Loucy (cell line): ENCODE data around the gene TTC21A.

ENCODE experiments used
- H2AFZ ChIP-seq: fragments of 200-600 bp; sonication (generic); 2 replicates; pipeline ENCODE4 v1.6.0; 2016; ENCODE audit warnings: antibody characterized with exemption, mild to moderate bottlenecking, low read length, moderate library complexity
- H3F3A ChIP-seq: fragments of 200-600 bp; 2 replicates; pipeline ENCODE4 v1.6.0; 2016; ENCODE audit warnings: antibody characterized with exemption, low read depth, mild to moderate bottlenecking
- H3K27me3 ChIP-seq: fragments of 200-600 bp; sonication (generic); 2 replicates; pipeline ENCODE4 v1.6.1; 2014; ENCODE audit warnings: low read length, mild to moderate bottlenecking; ENCODE audit not compliant: insufficient read depth, poor library complexity, severe bottlenecking
- H3K36me3 ChIP-seq: fragments of 200-600 bp; sonication (generic); 2 replicates; pipeline ENCODE4 v1.6.1; 2016; ENCODE audit warnings: low read length; ENCODE audit not compliant: insufficient read depth
- H3K4me1 ChIP-seq: fragments of 200-600 bp; sonication (generic); 2 replicates; pipeline ENCODE4 v1.5.1; 2014; ENCODE audit warnings: low read length, mild to moderate bottlenecking; ENCODE audit not compliant: insufficient read depth, poor library complexity, severe bottlenecking
- H3K4me2 ChIP-seq: fragments of 200-600 bp; sonication (generic); 2 replicates; pipeline ENCODE4 v1.6.0; 2014; ENCODE audit warnings: antibody characterized with exemption, low read length, low read depth, mild to moderate bottlenecking; ENCODE audit not compliant: poor library complexity, severe bottlenecking
- H3K4me3 ChIP-seq: fragments of 200-600 bp; sonication (generic); 2 replicates; pipeline ENCODE4 v1.5.1; 2014; ENCODE audit warnings: low read length, mild to moderate bottlenecking, mixed read lengths; ENCODE audit not compliant: poor library complexity, severe bottlenecking
- H3K79me2 ChIP-seq: fragments of 200-600 bp; sonication (generic); 2 replicates; pipeline ENCODE4 v1.6.1; 2014; ENCODE audit warnings: low read length; ENCODE audit not compliant: insufficient read depth
- H3K9ac ChIP-seq: fragments of 200-600 bp; sonication (generic); 2 replicates; pipeline ENCODE4 v1.6.0; 2014; ENCODE audit warnings: mild to moderate bottlenecking, low read depth, low read length, moderate library complexity; ENCODE audit not compliant: poor library complexity, severe bottlenecking
- H3K9me2 ChIP-seq: fragments of 200-600 bp; sonication (generic); replicated peaks from 2 replicates; pipeline ENCODE4 v1.6.1; 2016; ENCODE audit warnings: low read depth, low read length, mixed read lengths
- H3K9me3 ChIP-seq: fragments of 200-600 bp; sonication (generic); 2 replicates; pipeline ENCODE4 v1.6.1; 2014; ENCODE audit warnings: mild to moderate bottlenecking, antibody characterized with exemption, low read length, low read depth; ENCODE audit not compliant: insufficient read depth
- H4K20me1 ChIP-seq: fragments of 200-600 bp; sonication (generic); 2 replicates; pipeline ENCODE4 v1.6.0; 2014; ENCODE audit warnings: antibody characterized with exemption, low read length, mild to moderate bottlenecking; ENCODE audit not compliant: insufficient read depth, poor library complexity, severe bottlenecking
- EZH2phosphoT487 ChIP-seq: fragments of 200-600 bp; IDR thresholded peaks from 2 replicates; pipeline ENCODE4 v1.6.1; 2018; ENCODE audit warnings: antibody characterized with exemption, mild to moderate bottlenecking, moderate library complexity, borderline replicate concordance
- TF ChIP-seq, protein P1 (sequence below): fragments of 200-600 bp; sonication (generic); conservative IDR thresholded peaks from 2 replicates; pipeline ENCODE4 v1.5.1; 2014; ENCODE audit warnings: mild to moderate bottlenecking, antibody characterized with exemption, low read length

TTC21A gene

GRCh38 chr3:39144095-39144747, 36.7 kb downstream of the TTC21A start:
- peaks cover 55% of the 10 kb centered on the region; the same call in 1 of the 2 replicates for H3K36me3 ChIP-seq
- H3K27me3 ChIP-seq: no peaks in the 10 kb centered on the region
- H2AFZ ChIP-seq: no peak overlapping the region
- no peak overlapping the region for H3K4me2 ChIP-seq
- H3F3A ChIP-seq: no peaks in the 10 kb centered on the region
- H4K20me1 ChIP-seq: no peaks in the 10 kb centered on the region
- H3K4me1 ChIP-seq: peaks cover 55% of the 10 kb centered on the region
- H3K4me3 ChIP-seq: no peak overlapping the region
- H3K9me3 ChIP-seq: no peaks in the 10 kb centered on the region
- TF ChIP-seq, protein P1, sequence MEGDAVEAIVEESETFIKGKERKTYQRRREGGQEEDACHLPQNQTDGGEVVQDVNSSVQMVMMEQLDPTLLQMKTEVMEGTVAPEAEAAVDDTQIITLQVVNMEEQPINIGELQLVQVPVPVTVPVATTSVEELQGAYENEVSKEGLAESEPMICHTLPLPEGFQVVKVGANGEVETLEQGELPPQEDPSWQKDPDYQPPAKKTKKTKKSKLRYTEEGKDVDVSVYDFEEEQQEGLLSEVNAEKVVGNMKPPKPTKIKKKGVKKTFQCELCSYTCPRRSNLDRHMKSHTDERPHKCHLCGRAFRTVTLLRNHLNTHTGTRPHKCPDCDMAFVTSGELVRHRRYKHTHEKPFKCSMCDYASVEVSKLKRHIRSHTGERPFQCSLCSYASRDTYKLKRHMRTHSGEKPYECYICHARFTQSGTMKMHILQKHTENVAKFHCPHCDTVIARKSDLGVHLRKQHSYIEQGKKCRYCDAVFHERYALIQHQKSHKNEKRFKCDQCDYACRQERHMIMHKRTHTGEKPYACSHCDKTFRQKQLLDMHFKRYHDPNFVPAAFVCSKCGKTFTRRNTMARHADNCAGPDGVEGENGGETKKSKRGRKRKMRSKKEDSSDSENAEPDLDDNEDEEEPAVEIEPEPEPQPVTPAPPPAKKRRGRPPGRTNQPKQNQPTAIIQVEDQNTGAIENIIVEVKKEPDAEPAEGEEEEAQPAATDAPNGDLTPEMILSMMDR: no peak
- TF ChIP-seq EZH2phosphoT487: no peak
- H3K9ac ChIP-seq: no peak overlapping the region
- H3K79me2 ChIP-seq: peaks cover 30% of the 10 kb centered on the region; the same call in 1 of the 2 replicates
- H3K9me2 ChIP-seq: no peaks in the 10 kb centered on the region

GRCh38 chr3:39144748-39145380, 37.4 kb downstream of the TTC21A start:
- no peak overlapping the region for H3K4me2 ChIP-seq
- H3K36me3 ChIP-seq: peaks cover 55% of the 10 kb centered on the region; the same call in 1 of the 2 replicates
- no peak for TF ChIP-seq EZH2phosphoT487
- TF ChIP-seq, protein P1: no peak
- H3K27me3 ChIP-seq: no peaks in the 10 kb centered on the region
- H3K4me1 ChIP-seq: peaks cover 61% of the 10 kb centered on the region
- H3K4me3 ChIP-seq: no peak overlapping the region
- H3K9me3 ChIP-seq: no peaks in the 10 kb centered on the region
- H3K79me2 ChIP-seq: peaks cover 36% of the 10 kb centered on the region; the same call in 1 of the 2 replicates
- H3K9me2 ChIP-seq: no peaks in the 10 kb centered on the region
- H4K20me1 ChIP-seq: no peaks in the 10 kb centered on the region
- no peak overlapping the region for H2AFZ ChIP-seq
- H3K9ac ChIP-seq: no peak overlapping the region
- no peaks in the 10 kb centered on the region for H3F3A ChIP-seq

- Histone ChIP-seq H3K36me3 (peaks cover 48% of the 10 kb centered on the region; the same call in 1 of the 2 replicates), H3K9me2 (no peaks in the 10 kb centered on the region), H3F3A (no peaks in the 10 kb centered on the region), H3K9me3 (no peaks in the 10 kb centered on the region), H3K4me3 (peak overlapping the region; percentile 78), H3K27me3 (no peaks in the 10 kb centered on the region), H3K79me2 (peaks cover 48% of the 10 kb centered on the region; the same call in 1 of the 2 replicates), H4K20me1 (no peaks in the 10 kb centered on the region), H3K4me1 (peaks cover 67% of the 10 kb centered on the region), H2AFZ (no peak overlapping the region), H3K4me2 (peak overlapping the region; percentile 91), H3K9ac (peak overlapping the region; percentile 78)
- no peak for TF ChIP-seq EZH2phosphoT487
- TF ChIP-seq, protein P1: no peak
Measured at GRCh38 chr3:39146083-39146501, 38.6 kb downstream of the TTC21A start.
